HepG2 (cell line): Measurements from ENCODE around the gene HS3ST3A1.

Experiments
- CREM ChIP-seq, 2 experiments: sonication (generic) in 1 of 2; formaldehyde crosslinking in 1 of 2; IDR thresholded peaks; 2 replicates each; pipeline versions ENCODE4 v1.4.0 to v1.6.1; 2016 to 2020; ENCODE audit warnings: antibody characterized with exemption in 1 of 2, mild to moderate bottlenecking in 1 of 2, missing genetic modification reagents in 1 of 2
- CTCF ChIP-seq: sonication (generic); formaldehyde crosslinking; IDR thresholded peaks from 2 replicates; pipeline ENCODE4 v1.5.0; 2020; ENCODE audit warnings: mild to moderate bottlenecking, missing genetic modification reagents, moderate library complexity
- MTF1 ChIP-seq: sonication (generic); formaldehyde crosslinking; IDR thresholded peaks from 2 replicates; pipeline ENCODE4 v1.5.0; 2020; ENCODE audit warnings: missing genetic modification reagents
- SAFB2 ChIP-seq: sonication (generic); formaldehyde crosslinking; IDR thresholded peaks from 2 replicates; pipeline ENCODE4 v1.5.1; 2020; ENCODE audit warnings: missing genetic modification reagents, low read depth, mild to moderate bottlenecking, borderline replicate concordance
- YY1 ChIP-seq: IDR thresholded peaks from 2 replicates; pipeline ENCODE4 v1.6.1; 2011; ENCODE audit warnings: low read length, low read depth, moderate library complexity, mild to moderate bottlenecking; ENCODE audit not compliant: insufficient read depth, insufficient replicate concordance
- ZNF367 ChIP-seq: sonication (generic); formaldehyde crosslinking; IDR thresholded peaks from 2 replicates; pipeline ENCODE4 v1.4.0; 2020; ENCODE audit warnings: missing genetic modification reagents, borderline replicate concordance
- ZNF468 ChIP-seq: sonication (generic); formaldehyde crosslinking; IDR thresholded peaks from 2 replicates; pipeline ENCODE4 v1.8.0; 2022; ENCODE audit warnings: mild to moderate bottlenecking, moderate library complexity, missing genetic modification reagents
- ZNF740 ChIP-seq: sonication (generic); formaldehyde crosslinking; IDR thresholded peaks from 2 replicates; pipeline ENCODE4 v1.4.0; 2020; ENCODE audit warnings: missing genetic modification reagents
- ZNF788 ChIP-seq: sonication (generic); formaldehyde crosslinking; IDR thresholded peaks from 2 replicates; pipeline ENCODE4 v1.5.0; 2020; ENCODE audit warnings: mild to moderate bottlenecking, missing genetic modification reagents, borderline replicate concordance
- ZSCAN29 ChIP-seq: sonication (generic); formaldehyde crosslinking; conservative IDR thresholded peaks from 2 replicates; pipeline ENCODE4 v1.4.0; 2020; ENCODE audit warnings: mild to moderate bottlenecking, missing genetic modification reagents
- TF ChIP-seq, protein P1 (sequence below): sonication (generic); formaldehyde crosslinking; IDR thresholded peaks from 2 replicates; pipeline ENCODE4 v1.4.0; 2020; ENCODE audit warnings: missing genetic modification reagents

DNA sequence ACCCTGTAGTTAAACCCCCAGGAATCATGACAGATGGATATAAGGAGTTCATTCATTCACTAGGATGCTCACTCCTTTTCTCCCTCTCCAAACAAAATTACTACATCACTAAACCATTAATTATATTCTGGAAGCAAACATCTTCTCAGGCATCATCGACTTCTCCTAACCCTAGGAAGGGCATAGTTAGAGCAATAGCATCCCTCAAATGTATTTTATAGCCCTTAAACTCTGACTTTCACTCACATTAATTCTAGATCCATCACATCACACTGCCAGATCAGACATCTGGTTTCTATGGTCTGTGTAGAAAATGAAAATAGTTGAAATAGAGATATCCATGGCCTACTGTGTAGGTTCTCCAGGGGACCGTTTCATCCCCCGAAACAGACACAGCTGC is 143.9 kb downstream of the HS3ST3A1 start:
- TF ChIP-seq, protein P1, sequence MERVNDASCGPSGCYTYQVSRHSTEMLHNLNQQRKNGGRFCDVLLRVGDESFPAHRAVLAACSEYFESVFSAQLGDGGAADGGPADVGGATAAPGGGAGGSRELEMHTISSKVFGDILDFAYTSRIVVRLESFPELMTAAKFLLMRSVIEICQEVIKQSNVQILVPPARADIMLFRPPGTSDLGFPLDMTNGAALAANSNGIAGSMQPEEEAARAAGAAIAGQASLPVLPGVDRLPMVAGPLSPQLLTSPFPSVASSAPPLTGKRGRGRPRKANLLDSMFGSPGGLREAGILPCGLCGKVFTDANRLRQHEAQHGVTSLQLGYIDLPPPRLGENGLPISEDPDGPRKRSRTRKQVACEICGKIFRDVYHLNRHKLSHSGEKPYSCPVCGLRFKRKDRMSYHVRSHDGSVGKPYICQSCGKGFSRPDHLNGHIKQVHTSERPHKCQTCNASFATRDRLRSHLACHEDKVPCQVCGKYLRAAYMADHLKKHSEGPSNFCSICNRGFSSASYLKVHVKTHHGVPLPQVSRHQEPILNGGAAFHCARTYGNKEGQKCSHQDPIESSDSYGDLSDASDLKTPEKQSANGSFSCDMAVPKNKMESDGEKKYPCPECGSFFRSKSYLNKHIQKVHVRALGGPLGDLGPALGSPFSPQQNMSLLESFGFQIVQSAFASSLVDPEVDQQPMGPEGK (CRISPR knock-in tag) = no peak
- TF ChIP-seq ZNF740 (no peak), YY1 (no peak), ZNF468 (CRISPR knock-in tag) (no peak), CREM (IDR thresholded peaks at IDR 0.05) (no peak), CREM (CRISPR knock-in tag; IDR thresholded peaks at IDR 0.05) (no peak), ZNF788 (CRISPR knock-in tag) (no peak), ZNF367 (CRISPR knock-in tag) (no peak), ZSCAN29 (no peak), SAFB2 (CRISPR knock-in tag) (no peak), MTF1 (no peak), CTCF (CRISPR knock-in tag) (no peak)
